Esophagus squamous epithelium (tissue), 4 donors: ENCODE data around the gene GTF3C6.

Experiments used
- POLR2A ChIP-seq, 4 donors: fragments of 450-650 bp; IDR thresholded peaks; one replicate each; pipeline ENCODE4 v1.6.1; 2017; ENCODE audit warnings: antibody characterized with exemption in 4 of 4, mild to moderate bottlenecking in 4 of 4, moderate library complexity in 3 of 4
- TF ChIP-seq, protein P1 (sequence below), 6 experiments: fragments of 450-650 bp in 4 of 6; fragments of 200-600 bp in 2 of 6; sonication (generic) in 2 of 6; IDR thresholded peaks; one replicate each; pipeline ENCODE4 v1.5.1; 2016 to 2019; ENCODE audit warnings: antibody characterized with exemption in 6 of 6, mild to moderate bottlenecking in 4 of 6, moderate library complexity in 4 of 6

DNA sequence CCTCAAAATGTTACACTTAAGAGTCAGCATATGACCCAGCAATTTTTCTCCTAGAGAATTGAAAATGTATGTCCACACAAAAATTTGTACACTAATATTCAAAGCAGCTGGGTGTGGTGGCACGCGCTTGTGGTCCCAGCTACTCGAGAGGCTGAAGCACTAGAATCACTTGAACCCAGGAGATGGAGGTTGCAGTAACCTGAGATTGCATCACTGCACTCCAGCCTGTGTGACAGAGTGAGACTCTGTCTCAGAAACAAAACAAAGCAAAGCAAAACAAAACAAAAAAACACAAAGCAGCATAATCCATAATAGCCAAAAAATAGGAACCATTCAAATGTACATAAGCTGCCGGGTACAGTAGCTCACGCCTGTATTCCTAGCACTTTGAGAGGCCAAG is 21.7 kb downstream of the GTF3C6 start:
- TF ChIP-seq, protein P1, sequence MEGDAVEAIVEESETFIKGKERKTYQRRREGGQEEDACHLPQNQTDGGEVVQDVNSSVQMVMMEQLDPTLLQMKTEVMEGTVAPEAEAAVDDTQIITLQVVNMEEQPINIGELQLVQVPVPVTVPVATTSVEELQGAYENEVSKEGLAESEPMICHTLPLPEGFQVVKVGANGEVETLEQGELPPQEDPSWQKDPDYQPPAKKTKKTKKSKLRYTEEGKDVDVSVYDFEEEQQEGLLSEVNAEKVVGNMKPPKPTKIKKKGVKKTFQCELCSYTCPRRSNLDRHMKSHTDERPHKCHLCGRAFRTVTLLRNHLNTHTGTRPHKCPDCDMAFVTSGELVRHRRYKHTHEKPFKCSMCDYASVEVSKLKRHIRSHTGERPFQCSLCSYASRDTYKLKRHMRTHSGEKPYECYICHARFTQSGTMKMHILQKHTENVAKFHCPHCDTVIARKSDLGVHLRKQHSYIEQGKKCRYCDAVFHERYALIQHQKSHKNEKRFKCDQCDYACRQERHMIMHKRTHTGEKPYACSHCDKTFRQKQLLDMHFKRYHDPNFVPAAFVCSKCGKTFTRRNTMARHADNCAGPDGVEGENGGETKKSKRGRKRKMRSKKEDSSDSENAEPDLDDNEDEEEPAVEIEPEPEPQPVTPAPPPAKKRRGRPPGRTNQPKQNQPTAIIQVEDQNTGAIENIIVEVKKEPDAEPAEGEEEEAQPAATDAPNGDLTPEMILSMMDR (IDR thresholded peaks at IDR 0.05), result no peak
- TF ChIP-seq POLR2A (IDR thresholded peaks at IDR 0.05), result no peak
